PC-9 (cell line): ENCODE data around the gene KLF17. TPM values are rescaled to one million over a fixed set of nuclear protein-coding genes. Genes with fewer than 3 reads are reported as not detected.

ENCODE experiments used
- BruUV-seq: library from RNA; stranded (reverse); fragments of 400-500 nt; replicated peaks from 2 replicates; lab custom pipeline; 2021; lab: Mats Ljungman, UMichigan
- CTCF ChIA-PET: fragments of 300-600 bp; sonication (Branson Sonifier 250); formaldehyde crosslinking; loops from one replicate; lab custom pipeline; 2022; ENCODE audit warnings: antibody characterized with exemption; lab: Charles Lee
- POLR2A ChIA-PET: fragments of 300-600 bp; sonication (Branson Sonifier 250); formaldehyde crosslinking; loops from one replicate; lab custom pipeline; 2022; ENCODE audit warnings: antibody characterized with exemption; ENCODE audit not compliant: unreplicated experiment; lab: Charles Lee
- DNase-seq, 2 experiments: peaks; one replicate each; pipeline versions ENCODE4 v3.0.0 to v3.0.0-alpha.2; 2015 to 2022; ENCODE audit warnings: mixed read lengths in 1 of 2
- H2AFZ ChIP-seq: fragments of 200-600 bp; sonication (generic); 2 replicates; pipeline ENCODE4 v1.8.1; 2017; ENCODE audit warnings: antibody characterized with exemption
- H3F3A ChIP-seq: fragments of 200-600 bp; sonication (generic); 2 replicates; pipeline ENCODE4 v1.8.1; 2017; ENCODE audit warnings: antibody characterized with exemption, mild to moderate bottlenecking, low read depth; ENCODE audit not compliant: insufficient read depth
- H3K27ac ChIP-seq: fragments of 200-600 bp; sonication (generic); 2 replicates; pipeline ENCODE4 v1.6.1; 2016; ENCODE audit warnings: mixed run types
- H3K27me3 ChIP-seq: fragments of 200-600 bp; sonication (generic); 2 replicates; pipeline ENCODE4 v1.6.1; 2016; ENCODE audit warnings: low read depth, mixed run types; ENCODE audit not compliant: insufficient read depth
- H3K36me3 ChIP-seq: fragments of 200-600 bp; sonication (generic); 2 replicates; pipeline ENCODE4 v1.6.1; 2016; ENCODE audit warnings: low read depth, mixed run types
- H3K4me1 ChIP-seq: fragments of 200-600 bp; sonication (generic); replicated peaks from 2 replicates; pipeline ENCODE4 v1.6.1; 2016; ENCODE audit warnings: mixed run types; ENCODE audit not compliant: insufficient read depth
- H3K4me2 ChIP-seq: fragments of 200-600 bp; sonication (generic); 2 replicates; pipeline ENCODE4 v1.6.1; 2017; ENCODE audit warnings: mixed run types
- H3K4me3 ChIP-seq: fragments of 200-600 bp; sonication (generic); 2 replicates; pipeline ENCODE4 v1.6.1; 2016; ENCODE audit warnings: mixed run types
- H3K79me2 ChIP-seq: fragments of 200-600 bp; sonication (generic); 2 replicates; pipeline ENCODE4 v1.6.1; 2017; ENCODE audit warnings: low read depth, mixed run types
- H3K9me2 ChIP-seq: fragments of 200-600 bp; sonication (generic); 2 replicates; pipeline ENCODE4 v1.8.1; 2017; ENCODE audit warnings: mild to moderate bottlenecking; ENCODE audit not compliant: insufficient read depth
- H3K9me3 ChIP-seq: fragments of 200-600 bp; sonication (generic); 2 replicates; pipeline ENCODE4 v1.8.1; 2016; ENCODE audit warnings: low read depth; ENCODE audit not compliant: insufficient read depth
- H4K20me1 ChIP-seq: fragments of 200-600 bp; sonication (generic); 2 replicates; pipeline ENCODE4 v1.8.1; 2017; ENCODE audit not compliant: insufficient read depth
- CTCF ChIP-seq: fragments of 200-600 bp; sonication (generic); conservative IDR thresholded peaks from 2 replicates; pipeline ENCODE4 v1.6.1; 2017; ENCODE audit warnings: mixed run types, antibody characterized with exemption, mild to moderate bottlenecking, moderate library complexity
- EZH2 ChIP-seq: fragments of 200-600 bp; sonication (generic); IDR thresholded peaks from 2 replicates; pipeline ENCODE4 v1.8.0; 2017; ENCODE audit warnings: antibody characterized with exemption, low read depth
- intact Hi-C: fragments of 100-400 bp; cut with micrococcal nuclease; formaldehyde crosslinking; loops from one replicate; pipeline ENCODE4 v1.10.0; 2022; ENCODE audit not compliant: unreplicated experiment
- total RNA-seq: library from RNA; stranded (reverse); gene quantifications from 2 replicates; pipeline ENCODE4 v1.2.3, GENCODE V29; 2021

The KLF17 gene
- total RNA-seq, 1 experiment from 2014 or later, result not detected

DNA sequence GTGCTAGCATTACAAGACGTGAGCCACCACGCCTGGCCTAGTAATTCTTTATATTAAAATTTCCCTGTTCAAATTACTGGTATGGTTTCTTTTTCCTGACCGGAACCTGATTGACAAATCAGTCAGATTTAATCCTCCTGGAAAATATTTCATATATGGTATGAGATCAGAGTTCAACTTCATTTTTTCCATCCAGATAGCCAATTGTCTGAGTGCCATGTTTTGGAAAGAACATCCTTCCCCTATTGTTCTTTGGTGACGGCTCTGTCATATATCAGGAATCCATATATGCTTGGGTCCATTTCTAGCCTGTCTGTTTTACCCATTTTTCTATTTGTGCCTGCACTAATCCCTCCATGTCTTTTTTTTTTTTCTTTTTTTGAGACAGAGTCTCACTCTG lies 39.1 kb upstream of the KLF17 start:
- Histone ChIP-seq H3F3A (no peaks in the 10 kb centered on the region), H3K9me3 (no peaks in the 10 kb centered on the region), H4K20me1 (no peaks in the 10 kb centered on the region), H3K4me3 (no peak overlapping the region), H3K36me3 (no peaks in the 10 kb centered on the region), H3K27ac (no peak overlapping the region), H3K4me1 (no peaks in the 10 kb centered on the region), H2AFZ (no peak overlapping the region), H3K79me2 (no peaks in the 10 kb centered on the region), H3K27me3 (no peaks in the 10 kb centered on the region), H3K9me2 (no peaks in the 10 kb centered on the region), H3K4me2 (no peak overlapping the region)
- ChIA-PET CTCF (no interaction called here), POLR2A (no interaction called here)
- no peak for TF ChIP-seq CTCF
- no peak for DNase-seq
- no TSS peak for BruUV-seq
- intact Hi-C loops, result no loop called here

DNA sequence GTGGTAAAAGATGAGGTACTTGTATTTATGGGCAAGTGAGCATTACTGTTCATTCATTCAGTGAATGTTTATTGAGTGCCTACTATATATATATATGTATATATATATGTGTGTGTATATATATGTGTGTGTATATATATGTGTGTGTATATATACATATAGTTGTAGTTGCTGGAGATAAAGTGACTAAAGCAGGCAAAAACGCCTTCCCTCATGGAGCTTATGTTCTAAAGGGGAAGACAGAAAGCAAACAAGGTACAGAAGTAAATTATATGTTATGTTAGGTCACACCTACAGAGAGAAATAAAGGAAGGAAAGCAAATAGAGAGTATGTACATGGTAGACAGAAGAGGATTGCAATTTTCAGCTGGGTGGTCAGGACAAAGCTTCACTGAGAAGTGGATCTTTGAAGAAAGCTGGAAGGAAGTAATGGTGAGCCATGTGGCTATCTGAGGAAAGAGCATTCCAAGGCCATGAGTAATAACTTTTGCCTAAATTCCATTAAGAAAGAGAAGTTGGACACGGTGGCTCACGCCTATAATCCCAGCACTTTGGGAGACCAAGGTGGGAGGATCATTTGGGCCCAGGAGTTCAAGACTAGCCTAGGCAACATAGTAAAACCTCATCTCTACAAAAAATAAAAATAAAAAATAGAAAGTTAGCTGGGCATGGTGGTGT lies 33.5 kb upstream of the KLF17 start:
- TF ChIP-seq EZH2 (no peak), CTCF (no peak)
- no peaks in the 10 kb centered on the region for H3K9me3 ChIP-seq
- CTCF ChIA-PET, result interaction anchor here (0.6 to 0.7 kb wide), 3 partner anchors 131 to 588 kb away, joined by 3 to 18 read pairs (median 3); no protein-coding TSS in a partner anchor
- no peak overlapping the region for H3K4me3 ChIP-seq
- no peaks in the 10 kb centered on the region for H3K27me3 ChIP-seq
- H3F3A ChIP-seq, result peaks cover 12% of the 10 kb centered on the region; the same call in 1 of the 2 replicates
- H3K9me2 ChIP-seq, result no peaks in the 10 kb centered on the region
- POLR2A ChIA-PET, result interaction anchor here (0.5 kb wide), 1 partner anchor 18 kb away, joined by 16 read pairs; no protein-coding TSS in a partner anchor
- no peak overlapping the region for H2AFZ ChIP-seq
- H3K4me2 ChIP-seq, result no peak overlapping the region
- intact Hi-C loops, result no loop called here
- no peaks in the 10 kb centered on the region for H3K79me2 ChIP-seq
- peaks cover 7% of the 10 kb centered on the region; the same call in 1 of the 2 replicates for H3K4me1 ChIP-seq
- no peaks in the 10 kb centered on the region for H4K20me1 ChIP-seq
- no peak overlapping the region for H3K27ac ChIP-seq
- BruUV-seq, result no TSS peak
- H3K36me3 ChIP-seq, result no peaks in the 10 kb centered on the region
- peak; percentile 26 to 79 for DNase-seq

- H3K4me1 ChIP-seq, result peaks cover 7% of the 10 kb centered on the region; the same call in 1 of the 2 replicates
- H3K79me2 ChIP-seq, result no peaks in the 10 kb centered on the region
- no peaks in the 10 kb centered on the region for H4K20me1 ChIP-seq
- no peak overlapping the region for H2AFZ ChIP-seq
- TF ChIP-seq EZH2, result no peak
- TF ChIP-seq CTCF, result no peak
- H3F3A ChIP-seq, result peaks cover 12% of the 10 kb centered on the region; the same call in 1 of the 2 replicates
- H3K4me3 ChIP-seq, result no peak overlapping the region
- no TSS peak for BruUV-seq
- CTCF ChIA-PET, result interaction anchor here (0.8 kb wide), 1 partner anchor 39 kb away, joined by 3 read pairs; no protein-coding TSS in a partner anchor
- no peaks in the 10 kb centered on the region for H3K9me2 ChIP-seq
- no peaks in the 10 kb centered on the region for H3K9me3 ChIP-seq
- H3K27ac ChIP-seq, result no peak overlapping the region
- no peak for DNase-seq
- no peaks in the 10 kb centered on the region for H3K36me3 ChIP-seq
- no peak overlapping the region for H3K4me2 ChIP-seq
- POLR2A ChIA-PET, result no interaction called here
- intact Hi-C loops, result no loop called here
- no peaks in the 10 kb centered on the region for H3K27me3 ChIP-seq
These were observed 31.7 kb upstream of the KLF17 start for GRCh38 chr1:44086692-44087474.
